GM12891 (cell line): ENCODE data around the gene SLC8A2.
"Not testable (repeated sequence)": the region's sequence is repeated elsewhere in the genome, so short reads cannot be mapped to it uniquely, and the experiment has no call there.

ENCODE experiments used
- POLR2A ChIP-seq: IDR thresholded peaks from 2 replicates; pipeline ENCODE4 v1.6.1; 2011; ENCODE audit warnings: low read depth, low read length, control low read depth
- POLR2AphosphoS5 ChIP-seq: IDR thresholded peaks from 2 replicates; pipeline ENCODE4 v1.6.1; 2011; ENCODE audit warnings: low read depth, low read length, control low read depth
- SPI1 ChIP-seq: IDR thresholded peaks from 2 replicates; pipeline ENCODE4 v1.6.1; 2011; ENCODE audit warnings: low read depth, low read length, control low read depth

GRCh38 chr19:47387623-47388022, 84.1 kb downstream of the SLC8A2 start:
- TF ChIP-seq SPI1, POLR2A, POLR2AphosphoS5: not testable (repeated sequence)
